Measurements from ENCODE around the gene COL9A1. TPM values are rescaled to one million over a fixed set of nuclear protein-coding genes. Genes with fewer than 3 reads are reported as not detected.

The COL9A1 gene
- total and polyA plus RNA-seq, 2 experiments from 2014 or later = 1.6 to 2.3 TPM

- no peaks in the 10 kb centered on the region for H3K27me3 ChIP-seq
- no peaks in the 10 kb centered on the region for H3K36me3 ChIP-seq (replicated peaks; ENCODE audit: insufficient read depth, low read depth)
Measured at GRCh38 chr6:70194421-70194820, 108.5 kb downstream of the COL9A1 start.

GRCh38 chr6:70188202-70188601 lies 114.7 kb downstream of the COL9A1 start:
- Histone ChIP-seq H3K9me2 (replicated peaks; ENCODE audit: insufficient read depth) (no peaks in the 10 kb centered on the region), H3K27ac (no peak overlapping the region), H3K4me3 (no peak overlapping the region), H3K4me2 (no peak overlapping the region), H3K79me2 (no peaks in the 10 kb centered on the region), H3K27me3 (no peaks in the 10 kb centered on the region), H4K20me1 (ENCODE audit: insufficient read depth, poor library complexity, severe bottlenecking) (no peaks in the 10 kb centered on the region), H3K4me1 (ENCODE audit: insufficient read depth) (no peaks in the 10 kb centered on the region), H2AFZ (no peak overlapping the region), H3K9me3 (ENCODE audit: low read depth) (no peaks in the 10 kb centered on the region), H3K36me3 (replicated peaks; ENCODE audit: insufficient read depth, low read depth) (no peaks in the 10 kb centered on the region)
- TF ChIP-seq CTCF (IDR thresholded peaks at IDR 0.05; ENCODE audit: poor library complexity) (no peak), EZH2phosphoT487 (IDR thresholded peaks at IDR 0.05; ENCODE audit: low read depth, severe bottlenecking, unreplicated experiment) (no peak), EZH2 (IDR thresholded peaks at IDR 0.05; ENCODE audit: borderline replicate concordance) (no peak)
- WGBS (ENCODE audit: low lambda C conversion rate, missing lambda C conversion rate) = 61% methylated on average over 6 of the region's 6 CpGs
- DNase-seq (ENCODE audit: low spot score) = no peak

More at GRCh38 chr6:70194421-70194820, 108.5 kb downstream of the COL9A1 start:
- Histone ChIP-seq H3K9me2 (replicated peaks; ENCODE audit: insufficient read depth) (no peaks in the 10 kb centered on the region), H2AFZ (no peak overlapping the region), H3K79me2 (no peaks in the 10 kb centered on the region), H3K4me2 (no peak overlapping the region), H3K9me3 (ENCODE audit: low read depth) (no peaks in the 10 kb centered on the region), H3K27ac (no peak overlapping the region), H3K4me1 (ENCODE audit: insufficient read depth) (no peaks in the 10 kb centered on the region), H3K4me3 (no peak overlapping the region), H4K20me1 (ENCODE audit: insufficient read depth, poor library complexity, severe bottlenecking) (no peaks in the 10 kb centered on the region)
- DNase-seq (ENCODE audit: low spot score) = no peak
- TF ChIP-seq EZH2phosphoT487 (IDR thresholded peaks at IDR 0.05; ENCODE audit: low read depth, severe bottlenecking, unreplicated experiment) (no peak), CTCF (IDR thresholded peaks at IDR 0.05; ENCODE audit: poor library complexity) (no peak), EZH2 (IDR thresholded peaks at IDR 0.05; ENCODE audit: borderline replicate concordance) (no peak)

- WGBS (ENCODE audit: low lambda C conversion rate, missing lambda C conversion rate) = 97% methylated on average over 1 of the region's 1 CpG
- H3K79me2 ChIP-seq = no peaks in the 10 kb centered on the region
- no peaks in the 10 kb centered on the region for H3K4me1 ChIP-seq (ENCODE audit: insufficient read depth)
- H3K4me3 ChIP-seq = no peak overlapping the region
- no peak for DNase-seq (ENCODE audit: low spot score)
- no peak overlapping the region for H3K4me2 ChIP-seq
- no peaks in the 10 kb centered on the region for H3K36me3 ChIP-seq (replicated peaks; ENCODE audit: insufficient read depth, low read depth)
- H3K9me3 ChIP-seq (ENCODE audit: low read depth) = no peaks in the 10 kb centered on the region
- H2AFZ ChIP-seq = no peak overlapping the region
- TF ChIP-seq CTCF (IDR thresholded peaks at IDR 0.05; ENCODE audit: poor library complexity) (no peak), EZH2phosphoT487 (IDR thresholded peaks at IDR 0.05; ENCODE audit: low read depth, severe bottlenecking, unreplicated experiment) (no peak), EZH2 (IDR thresholded peaks at IDR 0.05; ENCODE audit: borderline replicate concordance) (no peak)
- H3K27ac ChIP-seq = no peak overlapping the region
- H4K20me1 ChIP-seq (ENCODE audit: insufficient read depth, poor library complexity, severe bottlenecking) = no peaks in the 10 kb centered on the region
- H3K9me2 ChIP-seq (replicated peaks; ENCODE audit: insufficient read depth) = no peaks in the 10 kb centered on the region
- no peaks in the 10 kb centered on the region for H3K27me3 ChIP-seq
Measured at GRCh38 chr6:70186461-70186860, 116.4 kb downstream of the COL9A1 start.

GRCh38 chr6:70184723-70185122 lies 118.2 kb downstream of the COL9A1 start:
- DNase-seq (ENCODE audit: low spot score) = no peak
- Histone ChIP-seq H2AFZ (no peak overlapping the region), H3K4me3 (no peak overlapping the region), H3K79me2 (no peaks in the 10 kb centered on the region), H3K36me3 (replicated peaks; ENCODE audit: insufficient read depth, low read depth) (no peaks in the 10 kb centered on the region), H3K4me2 (no peak overlapping the region), H4K20me1 (ENCODE audit: insufficient read depth, poor library complexity, severe bottlenecking) (no peaks in the 10 kb centered on the region), H3K27ac (no peak overlapping the region), H3K9me3 (ENCODE audit: low read depth) (no peaks in the 10 kb centered on the region), H3K9me2 (replicated peaks; ENCODE audit: insufficient read depth) (no peaks in the 10 kb centered on the region), H3K4me1 (ENCODE audit: insufficient read depth) (no peaks in the 10 kb centered on the region), H3K27me3 (no peaks in the 10 kb centered on the region)
- TF ChIP-seq EZH2phosphoT487 (IDR thresholded peaks at IDR 0.05; ENCODE audit: low read depth, severe bottlenecking, unreplicated experiment) = no peak
- no peak for TF ChIP-seq CTCF (IDR thresholded peaks at IDR 0.05; ENCODE audit: poor library complexity)
- no peak for TF ChIP-seq EZH2 (IDR thresholded peaks at IDR 0.05; ENCODE audit: borderline replicate concordance)
- WGBS (ENCODE audit: low lambda C conversion rate, missing lambda C conversion rate) = 87% methylated on average over 3 of the region's 3 CpGs

Measured in hepatocyte (in vitro differentiated cells).